NCI-H1417 treated with DMSO at 0.1 percent for 48 hours (cell line): ENCODE results near the gene DMWD.
"Not testable (repeated sequence)": the region's sequence is repeated elsewhere in the genome, so short reads cannot be mapped to it uniquely, and the experiment has no call there.

Experiments
- DNase-seq: peaks from one replicate; lab custom pipeline; 2025; lab: John Stamatoyannopoulos, UW

Gene DMWD

GRCh38 chr19:45816236-45817009 lies 23.8 kb upstream of the DMWD start:
- no peak for DNase-seq

GRCh38 chr19:45815481-45816216 lies 23.0 kb upstream of the DMWD start:
- no peak for DNase-seq

GRCh38 chr19:45814851-45815480 lies 22.3 kb upstream of the DMWD start, which contains the start of gene RSPH6A:
TSS of gene RSPH6A (minus strand) at chr19:45815308. CDS start at chr19:45815176, 132 bp downstream.
- DNase-seq = no peak

- no peak for DNase-seq
Measured at GRCh38 chr19:45814166-45814780, 21.6 kb upstream of the DMWD start.

GRCh38 chr19:45812297-45812696 lies 19.7 kb upstream of the DMWD start:
- DNase-seq = no peak

- no peak for DNase-seq
Measured at GRCh38 chr19:45809643-45810159, 17.1 kb upstream of the DMWD start.

- no peak for DNase-seq
Measured at GRCh38 chr19:45805719-45806118, 13.1 kb upstream of the DMWD start.

GRCh38 chr19:45804959-45805230 lies 12.2 kb upstream of the DMWD start:
- DNase-seq = no peak

- DNase-seq = no peak
Measured at GRCh38 chr19:45804140-45804958, 11.7 kb upstream of the DMWD start.

- no peak for DNase-seq
Measured at GRCh38 chr19:45801603-45802175, 9.0 kb upstream of the DMWD start.

- DNase-seq = no peak
Measured at GRCh38 chr19:45800070-45800553, 7.5 kb upstream of the DMWD start.

- not testable (repeated sequence) for DNase-seq
Measured at GRCh38 chr19:45799541-45799940, 6.9 kb upstream of the DMWD start.

- DNase-seq = no peak
Measured at GRCh38 chr19:45798995-45799517, 6.4 kb upstream of the DMWD start.

GRCh38 chr19:45794627-45795026 lies 2.0 kb upstream of the DMWD start:
- no peak for DNase-seq

GRCh38 chr19:45793876-45794275 lies 1.2 kb upstream of the DMWD start:
- no peak for DNase-seq

- DNase-seq = no peak
Measured at GRCh38 chr19:45793178-45793564, 526 bp upstream of the DMWD start.

- no peak for DNase-seq
Measured at GRCh38 chr19:45791744-45792469, 738 bp downstream of the DMWD start.

GRCh38 chr19:45790942-45791341 lies 1.7 kb downstream of the DMWD start:
- no peak for DNase-seq

GRCh38 chr19:45789035-45789786 lies 3.4 kb downstream of the DMWD start:
- DNase-seq = no peak
